ENCODE results near the gene TMEM61. TPM values are rescaled to one million over a fixed set of nuclear protein-coding genes. Genes with fewer than 3 reads are reported as not detected.

The TMEM61 gene
- total and polyA plus RNA-seq, 2 of the 8 experiments (the other 6 are each of a cell fraction or from before 2014, with no cell fraction given), result 0.54 to 1.4 TPM

- Histone ChIP-seq H2BK5ac (ENCODE audit: low read depth, low read length) (no peak overlapping the region), H3K4me3 (ENCODE audit: extremely low read depth in 1 of 4, insufficient read depth in 2 of 4, low read depth in 3 of 4, low read length in 4 of 4) (no peak overlapping the region), H2AK5ac (ENCODE audit: low read depth, low read length) (no peak overlapping the region), H3K9me3 (ENCODE audit: insufficient read depth in 2 of 2, low read depth in 1 of 2, low read length in 1 of 2) (no peaks in the 10 kb centered on the region), H3K4ac (replicated peaks; ENCODE audit: insufficient read length, low read depth, low read length) (no peak overlapping the region), H4K5ac (ENCODE audit: insufficient read length, low read depth, low read length) (no peak overlapping the region), H3K4me2 (ENCODE audit: insufficient read depth in 1 of 2, low read depth in 2 of 2, low read length in 2 of 2) (no peak overlapping the region), H3K23ac (ENCODE audit: insufficient read length) (no peak overlapping the region), H2BK120ac (replicated peaks; ENCODE audit: low read depth, low read length) (no peak overlapping the region), H3K79me2 (ENCODE audit: control insufficient read depth in 1 of 2, insufficient read depth in 2 of 2, low read length in 2 of 2) (no peaks in the 10 kb centered on the region), H3K36me3 (ENCODE audit: control insufficient read depth in 2 of 4, insufficient read depth in 4 of 4, low read length in 3 of 4) (no peaks in the 10 kb centered on the region), H3K14ac (ENCODE audit: insufficient read length) (no peak overlapping the region), H4K20me1 (replicated peaks in 1 of 2; ENCODE audit: control insufficient read depth in 1 of 2, insufficient read depth in 2 of 2, low read length in 2 of 2) (no peaks in the 10 kb centered on the region), H2BK15ac (ENCODE audit: low read length) (no peak overlapping the region), H3K23me2 (ENCODE audit: low read depth, low read length) (peaks cover 8% of the 10 kb centered on the region), H2BK12ac (ENCODE audit: low read depth, low read length) (no peak overlapping the region), H3K27me3 (replicated peaks in 1 of 4; ENCODE audit: control insufficient read depth in 3 of 4, extremely low read depth in 1 of 4, insufficient read depth in 3 of 4, low read length in 3 of 4) (peaks cover 0 to 29% (median 18%) of the 10 kb centered on the region in 4 experiments; a peak in 6 of 7 replicates), H3K18ac (ENCODE audit: extremely low read depth, low read length) (no peak overlapping the region), H3K4me1 (replicated peaks in 1 of 4; ENCODE audit: control insufficient read depth in 3 of 4, insufficient read depth in 4 of 4, low read length in 3 of 4) (peaks cover 4 to 8% (median 7%) of the 10 kb centered on the region in 4 experiments; a peak in 6 of 7 replicates), H3K9ac (replicated peaks in 1 of 4; ENCODE audit: extremely low read depth in 1 of 4, low read depth in 3 of 4, low read length in 3 of 4) (no peak overlapping the region), H3K56ac (replicated peaks; ENCODE audit: insufficient read length, low read depth, low read length) (no peak overlapping the region), H3K79me1 (ENCODE audit: low read depth, low read length) (no peaks in the 10 kb centered on the region), H2BK20ac (ENCODE audit: low read length) (no peak overlapping the region), H3K27ac (ENCODE audit: low read depth, low read length) (no peak overlapping the region), H4K8ac (ENCODE audit: extremely low read depth, insufficient read depth, low read length) (no peak overlapping the region), H2AFZ (ENCODE audit: low read length) (no peak overlapping the region), H4K91ac (replicated peaks; ENCODE audit: insufficient read length, low read length) (no peak overlapping the region)
- CTCF ChIA-PET (ENCODE audit: partially characterized antibody), result interaction anchor here (1.0 to 18.4 kb wide), 4 partner anchors 10 to 49 kb away, joined by 3 to 436 read pairs (median 14); no protein-coding TSS in a partner anchor
- FAIRE-seq (no peak), DNase-seq (ENCODE audit: low read depth in 1 of 2, low spot score in 2 of 2) (no peak)
- POLR2A ChIA-PET (ENCODE audit: partially characterized antibody), result interaction anchor here (0.6 kb wide), 1 partner anchor 10 kb away, joined by 4 read pairs; no protein-coding TSS in a partner anchor
- TF ChIP-seq EGR1 (IDR thresholded peaks at IDR 0.05; ENCODE audit: borderline replicate concordance, low read depth, low read length) (no peak), CREB1 (IDR thresholded peaks at IDR 0.05) (no peak), SUZ12 (IDR thresholded peaks at IDR 0.05; ENCODE audit: low read length) (no peak), BCL11A (IDR thresholded peaks at IDR 0.05; ENCODE audit: low read depth in 2 of 2, low read length in 2 of 2) (no peak), SP4 (IDR thresholded peaks at IDR 0.05; ENCODE audit: low read length) (no peak), MAFK (IDR thresholded peaks at IDR 0.05; ENCODE audit: low read depth, low read length) (no peak), GABPA (IDR thresholded peaks at IDR 0.05; ENCODE audit: borderline replicate concordance, insufficient read depth, low read length) (no peak), NRF1 (IDR thresholded peaks at IDR 0.05; ENCODE audit: low read depth, low read length) (no peak), CHD1 (IDR thresholded peaks at IDR 0.05; ENCODE audit: low read depth, low read length) (no peak), SAP30 (IDR thresholded peaks at IDR 0.05; ENCODE audit: insufficient read depth, insufficient replicate concordance, low read length) (no peak)
- TF ChIP-seq, protein P1, sequence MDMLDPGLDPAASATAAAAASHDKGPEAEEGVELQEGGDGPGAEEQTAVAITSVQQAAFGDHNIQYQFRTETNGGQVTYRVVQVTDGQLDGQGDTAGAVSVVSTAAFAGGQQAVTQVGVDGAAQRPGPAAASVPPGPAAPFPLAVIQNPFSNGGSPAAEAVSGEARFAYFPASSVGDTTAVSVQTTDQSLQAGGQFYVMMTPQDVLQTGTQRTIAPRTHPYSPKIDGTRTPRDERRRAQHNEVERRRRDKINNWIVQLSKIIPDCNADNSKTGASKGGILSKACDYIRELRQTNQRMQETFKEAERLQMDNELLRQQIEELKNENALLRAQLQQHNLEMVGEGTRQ (IDR thresholded peaks at IDR 0.05; ENCODE audit: low read length), result no peak
- TF ChIP-seq, protein P2, sequence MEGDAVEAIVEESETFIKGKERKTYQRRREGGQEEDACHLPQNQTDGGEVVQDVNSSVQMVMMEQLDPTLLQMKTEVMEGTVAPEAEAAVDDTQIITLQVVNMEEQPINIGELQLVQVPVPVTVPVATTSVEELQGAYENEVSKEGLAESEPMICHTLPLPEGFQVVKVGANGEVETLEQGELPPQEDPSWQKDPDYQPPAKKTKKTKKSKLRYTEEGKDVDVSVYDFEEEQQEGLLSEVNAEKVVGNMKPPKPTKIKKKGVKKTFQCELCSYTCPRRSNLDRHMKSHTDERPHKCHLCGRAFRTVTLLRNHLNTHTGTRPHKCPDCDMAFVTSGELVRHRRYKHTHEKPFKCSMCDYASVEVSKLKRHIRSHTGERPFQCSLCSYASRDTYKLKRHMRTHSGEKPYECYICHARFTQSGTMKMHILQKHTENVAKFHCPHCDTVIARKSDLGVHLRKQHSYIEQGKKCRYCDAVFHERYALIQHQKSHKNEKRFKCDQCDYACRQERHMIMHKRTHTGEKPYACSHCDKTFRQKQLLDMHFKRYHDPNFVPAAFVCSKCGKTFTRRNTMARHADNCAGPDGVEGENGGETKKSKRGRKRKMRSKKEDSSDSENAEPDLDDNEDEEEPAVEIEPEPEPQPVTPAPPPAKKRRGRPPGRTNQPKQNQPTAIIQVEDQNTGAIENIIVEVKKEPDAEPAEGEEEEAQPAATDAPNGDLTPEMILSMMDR (IDR thresholded peaks at IDR 0.05; ENCODE audit: control extremely low read depth in 1 of 3, insufficient read depth in 1 of 3, low read depth in 1 of 3, low read length in 3 of 3), result no peak
Measured at GRCh38 chr1:54982739-54983138, 2.3 kb downstream of the TMEM61 start.

Data from H1 (cell line).